ACC112 (cell line): ENCODE data around the gene ANO7.

Source experiments
- H2AFZ ChIP-seq: fragments of 200-600 bp; sonication (generic); one replicate; pipeline ENCODE4 v1.6.0; 2017; ENCODE audit warnings: antibody characterized with exemption, low read length; ENCODE audit not compliant: unreplicated experiment
- H3K27ac ChIP-seq: fragments of 200-600 bp; sonication (generic); 2 replicates; pipeline ENCODE4 v1.5.1; 2014; ENCODE audit warnings: low read depth, mild to moderate bottlenecking, antibody characterized with exemption, low read length, moderate library complexity
- H3K27me3 ChIP-seq: fragments of 200-600 bp; sonication (generic); 2 replicates; pipeline ENCODE4 v1.6.1; 2014; ENCODE audit warnings: mild to moderate bottlenecking, antibody characterized with exemption, low read length, moderate library complexity, mixed read lengths; ENCODE audit not compliant: insufficient read depth
- H3K36me3 ChIP-seq: fragments of 200-600 bp; sonication (generic); 2 replicates; pipeline ENCODE4 v1.6.1; 2016; ENCODE audit warnings: mild to moderate bottlenecking, antibody characterized with exemption, low read length, moderate library complexity, mixed read lengths; ENCODE audit not compliant: insufficient read depth
- H3K4me1 ChIP-seq: fragments of 200-600 bp; sonication (generic); one replicate; pipeline ENCODE4 v1.6.1; 2016; ENCODE audit warnings: low read length, mixed read lengths; ENCODE audit not compliant: insufficient read depth, unreplicated experiment, control insufficient read depth
- H3K4me3 ChIP-seq: fragments of 200-600 bp; sonication (generic); 2 replicates; pipeline ENCODE4 v1.5.1; 2014; ENCODE audit warnings: mild to moderate bottlenecking, low read depth, low read length
- H3K79me2 ChIP-seq: fragments of 200-600 bp; sonication (generic); one replicate; pipeline ENCODE4 v1.6.0; 2016; ENCODE audit warnings: low read length; ENCODE audit not compliant: control insufficient read depth, unreplicated experiment, insufficient read depth

The ANO7 gene

DNA sequence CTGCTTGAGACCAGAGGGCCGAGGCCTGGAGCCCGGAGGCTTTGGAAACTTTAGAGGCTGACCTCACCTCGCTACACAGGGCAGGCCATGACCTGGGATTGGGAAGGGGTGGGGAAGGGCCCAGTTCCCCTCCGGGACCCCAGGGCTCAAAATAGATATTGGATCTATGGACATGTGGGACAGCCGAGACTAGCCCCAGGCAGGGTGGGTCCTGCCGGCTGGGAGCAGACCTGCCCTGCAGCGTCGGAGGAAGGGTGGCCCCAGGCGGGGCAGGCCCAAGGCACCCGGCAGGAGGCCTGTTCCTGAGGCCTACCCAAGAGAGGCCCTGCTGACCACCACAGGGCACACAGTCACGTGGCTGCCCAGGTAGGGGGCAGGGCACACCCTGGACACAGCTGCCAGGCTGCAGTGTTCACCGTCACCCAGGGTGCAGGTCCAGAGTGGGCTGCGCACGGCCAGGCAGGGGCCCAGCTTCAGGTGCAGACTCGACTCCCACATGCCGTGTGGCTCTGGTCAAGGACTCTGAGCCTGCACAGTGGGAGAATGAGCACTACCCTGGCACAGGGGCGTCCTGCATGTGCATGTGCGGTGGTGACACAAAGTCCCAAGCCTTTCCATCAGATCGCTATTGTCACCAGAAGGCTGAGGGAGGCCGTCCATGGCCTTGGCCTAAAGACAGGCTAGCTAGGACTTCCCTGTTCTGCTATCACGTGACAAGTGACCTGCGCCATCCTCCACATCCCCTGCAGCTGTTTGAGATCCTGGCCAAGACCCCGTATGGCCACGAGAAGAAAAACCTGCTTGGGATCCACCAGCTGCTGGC lies 13.2 kb downstream of the ANO7 start:
- Histone ChIP-seq H3K79me2 (no peaks in the 10 kb centered on the region), H3K4me1 (no peaks in the 10 kb centered on the region), H3K36me3 (no peaks in the 10 kb centered on the region), H3K4me3 (no peak overlapping the region), H2AFZ (no peak overlapping the region), H3K27me3 (no peaks in the 10 kb centered on the region), H3K27ac (no peak overlapping the region)

DNA sequence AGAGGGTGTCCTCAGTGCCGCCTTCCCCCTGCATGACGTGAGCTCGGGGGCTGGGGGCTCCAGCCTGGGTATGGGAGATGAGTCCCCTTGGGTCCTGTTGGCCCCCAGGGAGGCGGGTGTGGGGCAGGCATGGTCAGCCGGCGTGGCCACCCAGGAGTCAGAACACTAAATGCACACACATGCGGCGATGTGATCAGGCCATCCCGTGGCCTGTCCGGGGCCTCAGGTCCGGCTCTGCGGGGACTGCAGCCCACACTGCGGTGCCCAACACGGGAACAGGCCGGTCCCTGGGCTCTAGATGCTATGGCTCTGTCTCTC lies 13.8 kb downstream of the ANO7 start:
- H2AFZ ChIP-seq: no peak overlapping the region
- H3K36me3 ChIP-seq: no peaks in the 10 kb centered on the region
- H3K27ac ChIP-seq: no peak overlapping the region
- H3K4me1 ChIP-seq: no peaks in the 10 kb centered on the region
- H3K4me3 ChIP-seq: no peak overlapping the region
- H3K79me2 ChIP-seq: no peaks in the 10 kb centered on the region
- no peaks in the 10 kb centered on the region for H3K27me3 ChIP-seq

GRCh38 chr2:241202681-241203080 lies 14.2 kb downstream of the ANO7 start:
- no peak overlapping the region for H2AFZ ChIP-seq
- no peak overlapping the region for H3K27ac ChIP-seq
- H3K36me3 ChIP-seq: no peaks in the 10 kb centered on the region
- H3K79me2 ChIP-seq: no peaks in the 10 kb centered on the region
- H3K4me3 ChIP-seq: no peak overlapping the region
- no peaks in the 10 kb centered on the region for H3K4me1 ChIP-seq
- H3K27me3 ChIP-seq: no peaks in the 10 kb centered on the region

DNA sequence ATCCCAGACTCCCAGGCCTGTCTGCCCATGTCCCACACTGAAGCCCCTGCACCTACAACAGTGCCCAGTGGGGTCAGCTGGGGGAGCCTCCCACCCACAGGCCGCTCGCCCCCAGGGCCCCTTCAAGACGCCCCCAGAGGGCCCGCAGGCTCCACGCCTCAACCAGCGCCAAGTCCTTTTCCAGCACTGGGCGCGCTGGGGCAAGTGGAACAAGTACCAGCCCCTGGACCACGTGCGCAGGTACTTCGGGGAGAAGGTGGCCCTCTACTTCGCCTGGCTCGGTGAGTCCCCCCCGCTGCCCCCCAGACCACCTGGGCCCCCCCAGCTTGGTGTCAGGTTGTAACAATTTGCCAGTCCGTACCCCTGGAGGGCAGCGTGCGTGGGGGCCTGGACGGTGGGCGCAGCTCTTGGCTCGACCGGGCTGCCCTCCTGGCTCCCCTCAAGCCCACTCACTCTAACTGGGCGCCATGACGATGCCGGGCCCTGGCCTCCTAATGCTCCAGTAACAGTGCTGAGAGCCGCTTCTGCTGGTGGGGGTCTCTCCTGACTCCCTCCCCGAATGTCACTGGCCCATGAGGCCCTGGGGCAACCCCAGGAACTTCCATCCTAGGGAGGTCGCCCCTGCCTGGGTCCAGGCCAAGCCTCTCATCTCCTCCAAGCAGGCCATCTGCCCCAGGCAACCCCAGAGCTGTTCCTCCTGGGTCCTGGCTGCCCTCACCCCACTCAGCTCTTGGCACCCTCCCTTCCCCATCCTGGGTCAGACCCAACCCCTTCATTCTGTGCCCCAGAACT lies 14.9 kb downstream of the ANO7 start:
- no peak overlapping the region for H3K27ac ChIP-seq
- no peaks in the 10 kb centered on the region for H3K36me3 ChIP-seq
- no peak overlapping the region for H2AFZ ChIP-seq
- H3K4me3 ChIP-seq: no peak overlapping the region
- H3K27me3 ChIP-seq: no peaks in the 10 kb centered on the region
- H3K4me1 ChIP-seq: no peaks in the 10 kb centered on the region
- no peaks in the 10 kb centered on the region for H3K79me2 ChIP-seq

GRCh38 chr2:241204010-241204384 lies 15.5 kb downstream of the ANO7 start:
- no peaks in the 10 kb centered on the region for H3K36me3 ChIP-seq

GRCh38 chr2:241204490-241204889 lies 16.0 kb downstream of the ANO7 start:
- H3K36me3 ChIP-seq: no peaks in the 10 kb centered on the region
- no peak overlapping the region for H3K4me3 ChIP-seq
- no peak overlapping the region for H3K27ac ChIP-seq
- H3K79me2 ChIP-seq: no peaks in the 10 kb centered on the region
- no peaks in the 10 kb centered on the region for H3K27me3 ChIP-seq
- no peaks in the 10 kb centered on the region for H3K4me1 ChIP-seq
- H2AFZ ChIP-seq: no peak overlapping the region

More at GRCh38 chr2:241204010-241204384, 15.5 kb downstream of the ANO7 start:
- Histone ChIP-seq H3K4me1 (no peaks in the 10 kb centered on the region), H3K4me3 (no peak overlapping the region), H3K79me2 (no peaks in the 10 kb centered on the region), H3K27ac (no peak overlapping the region), H2AFZ (no peak overlapping the region), H3K27me3 (no peaks in the 10 kb centered on the region)

GRCh38 chr2:241205086-241205485 lies 16.6 kb downstream of the ANO7 start:
- Histone ChIP-seq H3K4me1 (no peaks in the 10 kb centered on the region), H3K27me3 (no peaks in the 10 kb centered on the region), H3K79me2 (no peaks in the 10 kb centered on the region), H3K27ac (no peak overlapping the region), H3K4me3 (no peak overlapping the region), H2AFZ (no peak overlapping the region), H3K36me3 (no peaks in the 10 kb centered on the region)

DNA sequence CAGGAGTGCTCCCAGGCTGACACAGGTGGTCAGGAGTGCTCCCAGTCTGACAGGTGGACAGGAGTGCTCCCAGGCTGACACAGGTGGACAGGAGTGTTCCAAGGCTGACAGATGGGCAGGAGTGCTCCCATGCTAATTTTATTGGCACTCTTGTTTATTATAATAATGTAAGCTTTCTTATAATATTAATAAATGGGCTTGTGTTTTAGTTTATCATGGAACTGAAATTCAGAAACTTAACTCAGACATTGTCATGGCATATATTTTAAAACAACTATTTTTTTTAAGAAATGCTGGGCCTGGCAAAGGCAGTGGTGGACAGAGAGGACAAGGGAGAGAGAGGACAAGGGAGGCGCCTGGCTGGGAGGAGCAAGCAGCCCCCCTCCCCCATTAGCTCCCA lies 18.7 kb downstream of the ANO7 start:
- Histone ChIP-seq H3K79me2 (no peaks in the 10 kb centered on the region), H3K4me1 (no peaks in the 10 kb centered on the region), H3K36me3 (no peaks in the 10 kb centered on the region), H2AFZ (no peak overlapping the region), H3K4me3 (no peak overlapping the region), H3K27me3 (peaks cover 2% of the 10 kb centered on the region), H3K27ac (no peak overlapping the region)

- Histone ChIP-seq H3K79me2 (no peaks in the 10 kb centered on the region), H3K36me3 (no peaks in the 10 kb centered on the region), H3K27me3 (peaks cover 7% of the 10 kb centered on the region), H3K4me3 (no peak overlapping the region), H2AFZ (no peak overlapping the region), H3K27ac (no peak overlapping the region), H3K4me1 (no peaks in the 10 kb centered on the region)
These were observed 19.2 kb downstream of the ANO7 start for GRCh38 chr2:241207641-241208040.

- H3K79me2 ChIP-seq: no peaks in the 10 kb centered on the region
These were observed 19.6 kb downstream of the ANO7 start for GRCh38 chr2:241208058-241208457.

DNA sequence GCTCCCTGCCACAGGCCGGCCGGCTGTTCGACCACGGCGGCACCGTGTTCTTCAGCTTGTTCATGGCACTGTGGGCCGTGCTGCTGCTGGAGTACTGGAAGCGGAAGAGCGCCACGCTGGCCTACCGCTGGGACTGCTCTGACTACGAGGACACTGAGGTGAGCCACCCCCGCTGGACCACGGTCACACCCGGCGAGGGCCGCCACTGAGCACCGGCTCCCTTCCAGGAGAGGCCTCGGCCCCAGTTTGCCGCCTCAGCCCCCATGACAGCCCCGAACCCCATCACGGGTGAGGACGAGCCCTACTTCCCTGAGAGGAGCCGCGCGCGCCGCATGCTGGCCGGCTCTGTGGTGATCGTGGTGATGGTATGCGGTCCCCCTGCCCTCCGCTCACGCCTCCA lies 20.8 kb downstream of the ANO7 start:
- Histone ChIP-seq H3K4me3 (no peak overlapping the region), H2AFZ (no peak overlapping the region), H3K4me1 (no peaks in the 10 kb centered on the region), H3K27me3 (peaks cover 17% of the 10 kb centered on the region), H3K79me2 (no peaks in the 10 kb centered on the region), H3K27ac (no peak overlapping the region), H3K36me3 (no peaks in the 10 kb centered on the region)

More at GRCh38 chr2:241208058-241208457, 19.6 kb downstream of the ANO7 start:
- no peaks in the 10 kb centered on the region for H3K4me1 ChIP-seq
- H3K27me3 ChIP-seq: peaks cover 9% of the 10 kb centered on the region
- no peak overlapping the region for H2AFZ ChIP-seq
- no peak overlapping the region for H3K27ac ChIP-seq
- H3K4me3 ChIP-seq: no peak overlapping the region
- H3K36me3 ChIP-seq: no peaks in the 10 kb centered on the region
